ENCODE results near the gene SND1.
"Not testable (repeated sequence)": the region's sequence is repeated elsewhere in the genome, so short reads cannot be mapped to it uniquely, and the experiment has no call there.

SND1 gene

GRCh38 chr7:127831318-127832219 is 179.6 kb downstream of the SND1 start:
- no peak for DNase-seq (ENCODE audit: low read depth in 2 of 2)

DNA sequence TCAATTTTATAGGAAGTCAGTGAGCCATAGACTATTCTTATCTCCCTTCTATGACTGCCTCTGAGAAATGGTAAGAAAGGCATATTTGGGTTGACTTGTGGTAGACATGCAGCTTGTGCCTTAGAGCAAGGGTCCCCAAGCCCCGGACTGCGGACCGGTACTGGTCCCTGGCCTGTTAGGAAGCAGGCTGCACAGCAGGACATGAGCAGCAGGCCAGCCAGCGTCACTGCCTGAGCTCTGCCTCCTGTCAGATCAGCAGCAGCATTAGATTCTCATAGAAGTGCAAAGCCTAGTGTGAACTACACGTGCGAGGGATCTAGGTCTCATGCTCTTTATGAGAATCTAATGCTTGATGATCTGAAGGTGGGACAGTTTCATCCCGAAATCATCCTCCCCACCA is 180.6 kb downstream of the SND1 start:
- no peak for DNase-seq (ENCODE audit: low read depth in 2 of 2)

DNA sequence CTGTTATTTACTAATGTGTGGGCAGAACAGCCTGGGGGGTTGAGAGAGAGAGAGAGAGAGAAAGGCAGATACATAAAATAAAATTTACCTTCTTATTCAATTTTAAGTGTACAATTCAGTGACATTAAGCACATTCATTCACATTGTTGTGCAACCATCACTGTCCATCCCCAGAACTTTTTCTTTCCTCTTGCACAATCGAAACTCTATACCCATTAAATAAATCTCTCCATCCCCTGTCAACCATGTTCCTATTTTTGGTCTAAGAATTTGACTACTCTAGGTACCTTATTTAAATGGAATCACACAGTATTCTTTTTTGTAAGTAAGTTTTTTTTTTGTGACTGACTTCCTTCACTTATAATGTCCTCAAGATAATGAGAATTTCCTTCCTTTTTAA is 181.6 kb downstream of the SND1 start:
- DNase-seq (ENCODE audit: low read depth in 2 of 2), result no peak

- DNase-seq (ENCODE audit: low read depth in 2 of 2), result no peak
Observed at GRCh38 chr7:127835679-127836078, 183.7 kb downstream of the SND1 start.

GRCh38 chr7:127837816-127838410 is 185.9 kb downstream of the SND1 start:
- not testable (repeated sequence) for DNase-seq (ENCODE audit: low read depth in 2 of 2)

- DNase-seq (ENCODE audit: low read depth in 2 of 2), result no peak
Observed at GRCh38 chr7:127838816-127839415, 186.9 kb downstream of the SND1 start.

DNA sequence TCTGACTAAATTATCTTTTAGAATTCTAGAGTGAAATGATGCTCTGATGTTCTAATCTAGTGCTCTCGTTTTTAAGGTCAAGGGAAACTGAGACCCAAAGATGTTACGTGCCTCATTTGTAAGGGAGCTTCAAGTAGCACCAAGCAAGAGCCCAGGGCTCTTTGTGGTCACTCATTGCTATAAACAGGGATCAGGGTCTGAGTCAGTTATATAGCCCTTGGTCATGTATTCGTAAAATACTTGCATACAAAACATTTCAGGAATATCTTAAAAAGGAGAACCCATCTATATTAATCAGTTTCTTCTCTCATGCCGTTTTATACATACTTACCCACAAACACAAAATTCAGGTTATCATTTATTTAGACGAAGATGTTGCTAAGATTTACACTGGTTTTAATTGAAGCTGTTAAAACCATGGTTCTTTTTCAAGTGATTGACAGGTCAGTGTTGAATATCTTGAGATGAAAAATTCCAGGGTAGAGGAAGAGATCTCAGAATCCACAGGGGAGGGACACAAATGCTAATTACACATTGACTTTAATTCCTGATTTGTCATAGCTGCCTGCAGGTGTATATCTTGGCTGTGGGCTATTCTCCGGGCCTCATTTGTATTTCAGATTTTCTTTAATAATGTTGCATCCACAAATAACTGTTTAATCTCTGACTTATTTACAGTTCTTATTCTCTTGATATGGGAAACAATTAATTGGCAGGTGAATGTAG is 188.4 kb downstream of the SND1 start:
- DNase-seq (ENCODE audit: low read depth in 2 of 2), result no peak

- DNase-seq (ENCODE audit: low read depth in 2 of 2), result no peak
Observed at GRCh38 chr7:127844165-127844564, 192.2 kb downstream of the SND1 start.

- DNase-seq (ENCODE audit: low read depth in 2 of 2), result no peak
Observed at GRCh38 chr7:127844707-127845331, 192.8 kb downstream of the SND1 start.

DNA sequence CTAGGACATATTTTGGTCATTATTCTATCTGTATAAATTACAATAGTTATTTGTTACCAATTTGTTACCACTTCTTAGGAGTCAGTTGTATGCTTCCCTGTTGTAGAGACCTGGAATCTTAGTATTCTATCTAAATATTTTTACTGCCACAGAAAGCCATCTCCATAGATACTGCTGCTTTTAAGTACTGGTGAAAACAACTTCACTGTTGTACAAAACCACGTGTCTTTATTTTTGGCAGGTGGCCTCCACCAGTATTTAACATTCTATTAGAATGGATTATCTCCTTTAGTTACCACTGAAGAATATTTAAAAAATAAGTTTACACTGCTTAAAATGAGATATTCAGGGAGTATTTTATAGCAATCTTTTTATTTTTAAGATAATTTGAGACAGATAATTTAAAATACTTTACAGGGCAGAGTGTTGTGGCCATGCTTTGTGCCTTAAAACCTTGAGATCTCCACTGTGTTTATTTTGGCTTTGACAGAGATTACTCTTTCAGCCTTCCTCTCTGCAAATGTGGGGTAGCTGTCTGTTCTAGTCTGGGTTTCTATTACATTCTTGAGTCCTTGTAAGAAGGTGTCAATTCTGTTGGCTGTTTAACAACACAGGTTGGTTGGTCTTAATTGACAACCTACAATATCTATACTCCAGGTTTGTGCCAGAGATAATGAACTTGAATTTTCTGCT is 193.7 kb downstream of the SND1 start:
- DNase-seq (ENCODE audit: low read depth in 2 of 2), result no peak

DNA sequence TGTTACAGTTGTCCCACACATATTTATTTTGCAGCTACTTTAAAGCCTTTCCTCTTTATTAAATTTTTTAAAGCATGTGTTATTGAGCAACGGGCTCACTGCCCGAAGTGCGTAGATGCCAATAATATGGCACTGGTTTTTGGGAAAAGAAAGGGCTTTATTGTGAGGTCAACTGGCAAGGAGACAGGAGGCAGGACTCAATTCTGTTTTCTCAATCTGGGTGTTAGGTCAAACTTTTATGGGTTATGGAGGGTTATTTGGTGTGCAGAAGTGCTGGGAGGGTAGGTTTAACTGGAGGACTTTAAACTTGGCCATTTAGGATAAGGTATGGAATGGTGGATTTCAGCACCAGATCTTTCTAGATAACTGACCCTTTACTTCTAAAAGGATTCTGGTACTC is 195.6 kb downstream of the SND1 start:
- no peak for DNase-seq (ENCODE audit: low read depth in 2 of 2)

DNA sequence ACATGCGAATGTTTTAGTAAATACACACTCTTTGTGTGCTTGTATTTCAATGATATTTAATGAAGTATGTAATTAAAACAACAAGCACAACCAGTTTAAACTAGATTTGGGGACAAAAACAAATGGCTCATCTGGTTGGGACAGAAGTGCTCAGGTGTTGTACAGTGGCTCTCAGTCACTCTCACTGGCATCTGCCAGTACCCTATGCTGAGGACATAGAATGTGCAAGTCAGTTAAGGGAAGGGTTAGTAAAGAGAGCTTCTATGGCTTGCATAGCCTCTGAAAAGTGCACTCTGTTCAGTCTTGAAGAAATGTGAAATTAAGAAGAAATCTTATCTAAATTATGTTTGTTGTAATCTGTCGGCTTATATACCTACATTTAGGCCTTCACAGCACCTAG is 196.2 kb downstream of the SND1 start:
- DNase-seq (ENCODE audit: low read depth in 2 of 2), result no peak

GRCh38 chr7:127850195-127850594 is 198.2 kb downstream of the SND1 start:
- DNase-seq (ENCODE audit: low read depth in 2 of 2), result no peak

- DNase-seq (ENCODE audit: low read depth in 2 of 2), result no peak
Observed at GRCh38 chr7:127854383-127854782, 202.4 kb downstream of the SND1 start.

DNA sequence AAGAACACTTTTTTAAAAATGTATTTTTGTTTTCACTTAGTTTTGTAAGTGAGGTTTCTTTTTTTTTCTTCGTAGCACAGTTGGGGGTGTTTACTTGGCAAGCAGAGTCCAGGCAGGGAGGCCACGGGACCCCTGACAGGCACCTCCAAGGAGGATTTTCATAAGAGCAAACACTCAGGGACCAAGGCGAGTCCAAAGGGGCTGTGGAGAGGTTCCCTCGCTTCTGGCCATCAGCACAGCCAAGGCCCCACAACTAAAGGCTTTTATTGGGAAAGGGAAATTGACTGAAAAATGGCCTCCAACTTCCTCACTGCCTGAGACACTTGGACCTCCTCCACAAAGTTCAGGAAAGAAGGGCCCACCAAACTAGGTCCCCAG is 205.5 kb downstream of the SND1 start:
- DNase-seq (ENCODE audit: low read depth in 2 of 2), result no peak

- DNase-seq (ENCODE audit: low read depth in 2 of 2), result no peak
Observed at GRCh38 chr7:127858091-127858914, 206.3 kb downstream of the SND1 start.

- no peak for DNase-seq (ENCODE audit: low read depth in 2 of 2)
Observed at GRCh38 chr7:127858915-127859189, 206.9 kb downstream of the SND1 start.

DNA sequence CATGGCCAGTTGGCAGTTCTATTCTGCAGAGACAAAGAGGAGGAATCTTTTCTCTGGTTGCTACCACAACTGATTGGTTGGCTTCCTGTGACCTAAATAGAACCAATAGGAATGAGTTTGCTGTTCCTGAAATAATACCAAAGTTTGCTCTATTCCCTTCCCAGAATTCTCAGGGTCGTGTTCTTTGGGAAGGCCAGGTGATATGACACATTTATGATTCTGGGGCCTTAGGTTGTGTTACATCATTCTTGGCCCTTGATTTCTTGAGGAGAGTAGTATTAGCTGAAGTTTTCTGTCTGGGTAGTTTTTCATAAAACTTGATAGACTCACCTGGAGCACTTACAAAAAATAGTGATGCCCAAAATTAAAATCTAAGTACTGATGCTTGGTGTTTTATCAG is 207.3 kb downstream of the SND1 start:
- DNase-seq (ENCODE audit: low read depth in 2 of 2), result no peak

DNA sequence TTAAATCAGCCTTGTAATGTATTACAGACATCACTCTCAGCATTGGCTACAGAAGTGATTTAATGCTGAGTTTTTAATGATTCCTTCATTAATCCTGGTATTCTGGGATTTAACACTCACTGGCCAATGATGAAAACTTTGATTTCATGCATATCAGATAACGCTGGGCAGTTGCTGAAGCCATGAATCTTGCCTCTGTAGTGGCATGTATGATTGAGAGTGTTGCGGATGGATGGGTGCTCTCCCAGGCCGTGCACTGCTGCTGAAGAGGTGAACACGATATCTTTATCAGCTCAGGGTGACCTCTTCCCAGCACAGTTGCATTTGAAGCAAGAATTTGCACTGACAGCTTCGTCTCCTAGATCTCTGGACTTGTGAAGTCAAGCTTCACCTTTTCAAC is 210.5 kb downstream of the SND1 start:
- no peak for DNase-seq (ENCODE audit: low read depth in 2 of 2)

GRCh38 chr7:127863082-127863481 is 211.1 kb downstream of the SND1 start:
- no peak for DNase-seq (ENCODE audit: low read depth in 2 of 2)

DNA sequence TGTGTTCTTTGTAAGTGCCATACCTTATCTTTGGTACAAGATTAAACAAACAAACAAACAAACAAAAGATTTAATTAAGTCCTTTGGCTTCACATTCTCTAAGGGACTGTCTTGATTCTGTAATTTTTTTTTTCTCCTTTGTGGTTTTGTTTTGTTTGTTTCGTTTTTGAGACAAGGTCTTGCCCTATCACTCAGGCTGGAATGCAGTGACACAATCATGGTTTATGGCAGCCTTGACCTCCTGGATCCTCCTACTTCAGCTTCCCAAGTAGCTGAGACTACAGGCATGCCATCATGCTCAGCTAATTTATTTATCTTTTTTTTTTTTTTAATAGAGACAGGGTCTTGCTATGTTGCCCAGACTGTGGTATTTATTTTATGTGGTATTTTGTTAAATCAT is 213.5 kb downstream of the SND1 start:
- DNase-seq (ENCODE audit: low read depth in 2 of 2), result no peak
